HG03064 (cell line): ENCODE data around the gene VCAN.

ENCODE experiments used
- ATAC-seq: cut with Tn5 transposase; IDR thresholded peaks from one replicate; pipeline ENCODE4 v1.9.1; 2021; ENCODE audit warnings: low read depth; ENCODE audit not compliant: unreplicated experiment

Gene VCAN

DNA sequence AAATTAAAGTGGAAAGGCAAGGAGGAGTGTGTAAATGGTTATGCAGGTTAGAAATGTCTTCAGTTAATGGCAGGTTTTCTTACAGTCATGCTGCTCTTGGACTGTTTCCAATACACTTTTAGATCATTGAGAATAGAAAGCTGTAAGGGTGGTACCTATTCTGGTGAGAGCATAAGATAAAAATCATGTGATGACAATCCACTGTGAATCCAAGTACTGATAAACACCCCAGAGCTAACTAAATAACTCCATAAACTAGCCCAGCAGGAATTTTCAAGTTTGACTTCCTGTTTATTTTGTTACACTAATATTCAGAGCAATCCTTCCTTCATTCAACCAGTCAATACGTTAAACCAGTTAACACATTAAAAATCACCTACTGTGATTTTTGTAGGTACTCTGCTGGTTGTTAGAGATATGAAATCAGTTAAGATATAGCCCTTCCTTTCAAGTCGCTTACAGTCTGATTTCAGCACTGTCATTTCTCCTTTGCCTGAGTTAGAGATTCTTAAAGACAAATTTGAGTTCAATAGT is 22.6 kb downstream of the VCAN start:
- no peak for ATAC-seq

DNA sequence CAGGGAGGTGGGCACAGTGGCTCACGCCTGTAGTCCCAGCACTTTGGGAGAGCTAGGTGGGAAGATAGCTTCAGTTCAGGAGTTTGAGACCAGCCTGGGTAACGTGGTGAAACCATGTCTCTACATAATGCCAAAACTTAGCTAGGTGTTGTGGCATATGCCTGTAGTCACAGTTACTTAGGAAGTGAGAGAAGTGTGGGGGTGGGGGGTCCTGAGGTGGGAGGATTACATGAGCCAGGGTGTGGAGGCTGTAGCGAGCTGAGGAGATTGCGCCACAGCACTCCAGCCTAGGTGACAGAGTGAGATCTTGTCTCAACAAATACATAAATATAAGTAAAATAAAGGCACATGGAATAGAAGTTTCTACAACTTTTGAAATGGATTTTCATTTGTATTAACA is 23.1 kb downstream of the VCAN start:
- no peak for ATAC-seq

- no peak for ATAC-seq
These were observed 25.1 kb downstream of the VCAN start for GRCh38 chr5:83496626-83497025.

DNA sequence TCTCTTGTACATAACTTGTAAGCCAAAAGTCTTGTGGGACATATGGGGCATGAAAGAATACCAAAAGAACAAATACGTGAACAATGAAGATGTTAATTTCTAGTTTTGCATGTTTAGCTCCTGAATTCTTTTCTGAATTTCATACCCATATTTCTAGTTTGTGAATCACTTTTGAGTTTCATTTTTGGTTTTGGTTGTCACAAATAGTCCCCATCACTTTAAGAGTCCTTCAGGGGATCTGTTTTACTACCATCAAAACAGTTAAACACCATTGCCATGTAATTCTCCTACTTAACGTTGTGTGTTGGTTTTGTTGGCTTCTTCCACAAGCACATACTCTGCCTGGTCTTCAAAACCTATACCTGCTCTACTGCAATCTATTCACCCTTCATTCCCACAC is 27.0 kb downstream of the VCAN start:
- no peak for ATAC-seq

DNA sequence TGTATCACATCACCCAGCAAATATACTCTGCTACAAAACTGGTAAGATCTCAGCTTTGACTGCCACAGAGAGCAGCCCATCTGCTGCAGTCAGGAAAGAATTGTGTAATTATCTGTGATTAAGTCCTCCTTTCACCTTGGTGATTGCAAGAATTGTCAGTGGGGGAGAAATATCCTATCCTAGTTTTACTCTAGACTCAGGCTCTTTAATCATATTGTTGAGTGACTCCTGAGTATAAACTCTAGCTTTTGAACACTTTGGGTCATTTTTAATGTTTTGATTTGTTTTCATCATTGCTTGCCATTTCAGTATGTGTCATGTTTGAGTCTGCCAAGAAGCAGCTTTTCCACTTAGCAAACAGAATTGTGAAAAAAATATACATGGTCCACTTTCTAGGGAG is 32.1 kb downstream of the VCAN start:
- ATAC-seq = no peak

GRCh38 chr5:83507431-83507830 is 35.9 kb downstream of the VCAN start:
- ATAC-seq = no peak

GRCh38 chr5:83509540-83509939 is 38.0 kb downstream of the VCAN start:
- ATAC-seq = no peak

- ATAC-seq = no peak
These were observed 38.7 kb downstream of the VCAN start for GRCh38 chr5:83510260-83510659.

DNA sequence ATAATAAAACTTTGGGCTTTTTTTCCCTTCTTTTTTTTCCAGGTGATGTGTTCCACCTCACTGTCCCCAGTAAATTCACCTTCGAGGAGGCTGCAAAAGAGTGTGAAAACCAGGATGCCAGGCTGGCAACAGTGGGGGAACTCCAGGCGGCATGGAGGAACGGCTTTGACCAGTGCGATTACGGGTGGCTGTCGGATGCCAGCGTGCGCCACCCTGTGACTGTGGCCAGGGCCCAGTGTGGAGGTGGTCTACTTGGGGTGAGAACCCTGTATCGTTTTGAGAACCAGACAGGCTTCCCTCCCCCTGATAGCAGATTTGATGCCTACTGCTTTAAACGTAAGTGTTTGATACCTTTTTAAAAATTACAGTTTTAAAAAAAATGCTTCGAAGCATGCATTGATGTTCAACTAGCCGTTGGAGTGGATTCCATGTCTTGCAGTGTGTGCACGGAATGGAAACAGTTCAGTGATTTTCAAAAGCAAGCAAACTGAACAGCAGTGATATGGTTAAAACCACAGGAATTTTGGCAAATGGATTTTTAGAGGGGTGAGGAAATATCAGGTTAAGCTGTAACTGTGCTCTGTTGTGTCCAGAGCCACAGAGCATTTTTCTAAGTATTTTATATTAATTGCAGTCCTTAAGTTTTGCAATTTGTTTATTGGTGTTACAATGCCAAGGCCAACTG is 40.7 kb downstream of the VCAN start:
- no peak for ATAC-seq

GRCh38 chr5:83513081-83513480 is 41.5 kb downstream of the VCAN start:
- ATAC-seq = no peak

GRCh38 chr5:83513491-83513890 is 41.9 kb downstream of the VCAN start:
- no peak for ATAC-seq

DNA sequence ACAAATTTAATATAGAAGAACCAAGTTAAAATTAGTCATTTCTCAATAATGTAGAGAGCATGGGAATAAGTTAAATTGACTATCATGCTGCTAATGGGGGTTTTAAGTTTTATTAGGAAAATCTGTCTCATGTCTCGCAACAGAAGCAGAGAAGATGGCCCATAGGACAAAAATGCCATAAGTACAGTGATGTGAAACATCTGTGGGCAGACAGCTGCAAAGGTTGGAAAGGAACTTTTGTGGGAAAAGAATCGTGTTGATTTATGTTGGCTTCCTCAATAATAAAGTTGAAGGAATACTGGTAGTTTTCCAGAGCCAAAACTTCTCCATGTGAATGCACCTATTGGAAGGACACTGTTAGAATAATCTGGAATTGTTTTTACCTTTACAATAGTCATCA is 44.8 kb downstream of the VCAN start:
- ATAC-seq = no peak

DNA sequence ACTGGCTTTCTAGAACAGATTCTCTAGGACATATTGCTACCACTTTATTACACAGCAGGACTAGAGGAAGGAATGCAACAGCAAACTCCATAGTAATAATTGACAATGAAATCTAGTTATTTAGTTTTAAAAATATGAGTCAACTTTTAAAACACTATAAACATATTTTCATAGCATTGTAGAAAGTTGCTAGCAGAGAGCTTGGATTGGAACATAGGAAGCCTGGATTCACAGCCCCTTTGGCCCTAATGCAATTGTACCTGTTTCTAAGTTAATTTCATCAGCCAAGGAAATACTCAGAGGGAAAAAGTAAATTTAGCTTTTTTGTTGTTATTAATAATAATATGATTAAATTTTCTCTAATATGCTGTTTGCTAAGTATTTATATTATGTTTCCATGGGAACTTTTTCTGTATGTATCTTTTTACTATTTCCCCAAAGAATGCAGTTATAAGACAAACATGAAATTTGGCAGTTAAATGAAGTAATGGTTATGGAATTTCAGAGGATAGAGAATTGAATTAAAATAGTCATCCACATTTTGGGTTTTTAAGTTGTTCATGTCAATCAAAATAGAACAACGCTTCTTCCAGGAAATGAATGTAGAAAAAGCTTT is 45.6 kb downstream of the VCAN start:
- no peak for ATAC-seq

DNA sequence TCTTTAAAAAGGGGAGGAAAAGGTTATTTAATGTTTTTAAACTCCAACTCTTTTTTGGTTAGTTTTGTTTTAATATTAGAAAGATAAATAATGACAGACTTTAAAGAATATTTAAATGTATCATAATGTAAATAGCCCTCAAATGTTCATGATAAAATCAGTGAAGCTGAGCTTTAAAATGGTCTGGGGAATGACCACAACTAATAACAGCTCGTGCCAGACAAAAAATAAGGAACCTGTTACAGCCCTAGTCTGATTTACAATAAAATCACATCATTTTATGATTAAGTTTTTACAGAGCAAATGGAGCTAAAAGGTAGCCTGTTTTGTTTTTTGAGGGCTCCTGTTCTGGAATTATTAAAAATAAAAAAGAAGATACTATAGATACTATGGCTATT is 46.1 kb downstream of the VCAN start:
- no peak for ATAC-seq

DNA sequence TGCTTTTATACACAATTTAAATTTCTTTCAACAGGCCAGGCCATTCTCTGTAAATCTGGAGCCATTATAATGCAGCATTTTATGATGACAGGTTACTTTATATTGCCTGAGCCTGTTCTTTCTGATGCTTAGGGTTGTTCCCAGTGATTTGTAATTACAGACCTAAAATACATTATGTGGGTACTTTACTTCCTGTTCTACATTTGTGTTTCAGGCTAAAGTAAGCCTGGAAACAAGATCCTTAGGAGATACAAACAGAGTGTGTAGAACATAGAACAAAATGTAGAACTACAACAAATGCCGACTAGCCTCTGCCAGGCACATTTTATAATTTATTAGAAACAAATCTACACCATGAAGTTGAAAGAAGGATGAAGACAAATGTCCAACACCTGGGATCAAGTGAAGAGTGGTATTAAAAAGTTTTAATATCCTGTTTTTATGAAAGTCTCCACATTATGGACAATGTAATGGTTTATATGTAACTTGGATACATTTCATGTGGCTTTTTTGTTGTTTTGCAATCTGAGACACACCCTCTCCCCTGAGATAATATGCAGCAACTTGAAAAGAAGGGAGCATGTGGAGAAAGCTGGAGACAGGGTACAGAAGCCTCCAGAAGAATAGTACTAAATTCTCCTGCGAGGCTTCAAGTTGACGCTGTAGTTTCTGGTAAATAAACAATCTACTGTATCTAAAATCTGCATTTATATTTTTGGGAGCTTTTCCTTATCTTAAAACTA is 46.9 kb downstream of the VCAN start:
- ATAC-seq = no peak

GRCh38 chr5:83522446-83522845 is 50.9 kb downstream of the VCAN start:
- ATAC-seq = no peak

DNA sequence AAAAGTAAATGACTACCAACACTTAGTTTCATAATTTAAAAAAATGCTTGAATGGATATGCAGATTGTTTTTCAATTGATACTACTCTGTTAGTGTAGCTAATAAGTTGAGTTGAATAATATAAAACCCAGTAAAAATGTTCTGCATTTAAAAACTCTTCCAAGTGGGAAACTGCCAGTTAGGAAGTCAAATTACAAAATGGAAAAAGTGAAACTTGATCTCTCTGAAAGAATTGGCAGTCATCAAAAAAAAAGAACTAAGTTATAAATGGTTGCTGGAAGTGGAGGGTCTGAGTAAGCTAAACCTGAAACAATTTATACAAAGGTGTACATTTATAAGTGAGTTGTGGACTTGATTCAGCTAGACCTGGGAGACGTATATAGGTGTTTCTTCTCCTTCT is 52.4 kb downstream of the VCAN start:
- no peak for ATAC-seq

DNA sequence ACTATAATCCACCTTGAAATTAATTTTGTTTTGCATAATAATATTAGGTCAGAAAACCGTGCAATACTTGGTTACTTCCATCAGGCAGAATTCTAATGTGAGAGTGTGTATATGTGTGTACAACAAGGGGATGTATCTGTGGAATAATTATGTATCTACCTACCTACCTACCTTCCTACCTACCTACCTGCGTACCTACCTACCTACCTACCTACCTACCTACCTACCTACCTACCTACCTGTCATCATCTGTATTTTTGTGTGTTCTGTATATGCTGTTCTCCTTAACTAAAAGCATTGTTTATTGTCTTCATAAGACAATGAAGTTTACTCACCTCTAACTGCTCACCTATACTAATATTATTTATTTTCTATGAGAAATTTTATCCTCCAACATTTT is 52.8 kb downstream of the VCAN start:
- ATAC-seq = no peak

DNA sequence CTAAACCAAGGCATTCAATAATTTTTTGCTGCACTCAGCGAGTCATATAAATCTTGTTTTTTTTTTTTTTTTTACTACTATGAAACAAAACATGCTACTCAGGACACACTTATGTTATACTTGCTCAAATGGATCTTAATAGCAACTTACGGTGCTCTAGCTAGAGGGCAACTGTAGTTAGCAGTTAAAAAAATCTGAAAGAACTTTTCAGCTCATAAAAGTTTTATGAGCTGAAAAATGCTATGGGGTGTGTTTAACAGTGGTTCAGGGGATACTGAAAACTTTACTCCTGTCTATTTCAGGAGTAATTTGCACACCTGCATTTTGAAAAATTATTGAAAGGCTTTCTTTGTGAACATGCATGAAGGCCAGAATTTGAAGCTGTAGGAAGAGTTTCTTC is 53.4 kb downstream of the VCAN start:
- no peak for ATAC-seq

- no peak for ATAC-seq
These were observed 54.7 kb downstream of the VCAN start for GRCh38 chr5:83526289-83526688.

DNA sequence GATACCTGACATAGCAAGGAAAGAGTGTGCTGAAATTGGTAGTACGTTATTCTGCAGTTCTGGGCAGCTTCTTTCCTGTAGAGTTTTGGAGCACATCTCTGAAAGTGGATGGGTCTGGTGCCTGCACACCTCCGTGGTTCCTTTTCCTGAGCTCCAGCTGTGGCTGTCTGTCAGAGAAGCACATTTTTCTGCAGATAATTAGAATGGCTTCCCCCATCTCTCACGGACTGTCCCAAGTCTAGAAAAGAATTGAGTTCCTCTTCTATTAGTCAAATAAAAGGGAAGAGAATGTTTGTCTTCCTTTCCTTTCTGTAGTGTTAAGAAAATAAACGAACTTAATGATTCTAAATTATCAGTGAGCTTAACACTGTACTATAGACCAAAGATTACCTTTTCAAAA is 55.7 kb downstream of the VCAN start:
- ATAC-seq = no peak
